Naive B cell (primary cell): Measurements from ENCODE around the gene SLC16A3. TPM values are rescaled to one million over a fixed set of nuclear protein-coding genes. Genes with fewer than 3 reads are reported as not detected.

Experiments
- ATAC-seq, 2 donors: fragments of 150-1000 bp; cut with Tn5 transposase; 2 replicates each; pipeline ENCODE4 v1.10.0; 2021; ENCODE audit warnings: low read depth in 2 of 2, mild to moderate bottlenecking in 2 of 2, moderate library complexity in 2 of 2
- DNase-seq: peaks from one replicate; pipeline ENCODE4 v3.0.0; 2022
- H3K27ac Mint-ChIP-seq, 6 donors: one replicate each; pipeline ENCODE4 v1.8.0; 2020 to 2022; ENCODE audit warnings: mild to moderate bottlenecking in 6 of 6, mixed read lengths in 6 of 6, moderate library complexity in 5 of 6, inconsistent platforms in 2 of 6
- H3K27me3 Mint-ChIP-seq, 3 donors: one replicate each; pipeline ENCODE4 v1.8.0; 2021 to 2022; ENCODE audit warnings: mixed read lengths in 3 of 3, mild to moderate bottlenecking in 1 of 3
- H3K36me3 Mint-ChIP-seq, 2 donors: one replicate each; pipeline ENCODE4 v1.8.0; 2020 to 2022; ENCODE audit warnings: mixed read lengths in 2 of 2, inconsistent platforms in 1 of 2, mild to moderate bottlenecking in 1 of 2
- H3K4me1 Mint-ChIP-seq, 3 donors: one replicate each; pipeline ENCODE4 v1.8.0; 2020 to 2022; ENCODE audit warnings: mixed read lengths in 3 of 3, inconsistent platforms in 1 of 3, mild to moderate bottlenecking in 1 of 3, moderate library complexity in 1 of 3
- H3K4me3 Mint-ChIP-seq, 8 donors: one replicate each; pipeline ENCODE4 v1.8.0; 2020 to 2022; ENCODE audit warnings: mild to moderate bottlenecking in 8 of 8, mixed read lengths in 8 of 8, moderate library complexity in 8 of 8, inconsistent platforms in 2 of 8
- H3K9me3 Mint-ChIP-seq, 7 donors: one replicate each; pipeline ENCODE4 v1.8.0; 2020 to 2022; ENCODE audit warnings: mixed read lengths in 7 of 7, mild to moderate bottlenecking in 5 of 7, inconsistent platforms in 2 of 7, moderate library complexity in 1 of 7
- polyA plus RNA-seq, 6 donors: library from polyadenylated mRNA; unstranded; fragments of 300-500 nt; fragmentation: Illumina TruSeq; gene quantifications; one replicate each; pipeline ENCODE4 v1.2.3, GENCODE V29; 2021; ENCODE audit warnings: low read depth in 6 of 6

SLC16A3 gene
- polyA plus RNA-seq, 6 donors from 2014 or later = 1.9 to 3.6 (median 1.9) TPM

DNA sequence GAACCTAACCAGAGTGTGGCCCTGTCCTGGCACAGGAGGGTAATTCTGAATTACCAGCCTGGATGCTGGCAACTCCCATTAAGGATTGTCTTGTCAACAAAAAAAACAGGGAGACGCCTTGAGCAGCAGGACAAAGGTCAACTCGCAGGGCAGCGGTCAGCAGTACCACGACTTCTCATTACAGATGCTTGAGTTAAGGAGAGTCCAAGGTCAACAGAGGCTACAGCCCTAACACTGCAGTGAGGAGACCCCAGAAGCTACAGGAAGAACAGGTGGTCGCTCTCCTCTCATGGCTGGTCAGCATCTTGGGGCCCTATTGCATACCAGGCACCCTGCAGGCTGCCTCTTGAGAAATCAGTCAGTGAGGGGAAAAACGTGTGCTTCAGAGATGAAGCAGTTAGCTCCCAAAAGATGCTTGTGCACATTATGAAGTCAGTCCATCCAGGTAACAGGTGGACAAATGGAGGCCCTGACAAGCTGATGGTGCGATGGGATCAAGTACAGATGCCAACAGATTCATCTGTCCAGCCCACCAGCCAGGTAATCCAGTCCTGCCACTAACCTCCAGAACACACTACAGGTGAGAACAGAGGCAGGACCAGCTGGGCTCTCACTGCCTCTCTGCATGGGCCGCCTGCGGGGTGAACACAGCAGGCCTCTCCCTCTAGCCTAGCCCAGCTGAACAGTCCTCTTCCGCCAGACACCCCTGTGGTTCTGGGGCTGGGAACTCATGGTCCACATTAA is 40.5 kb downstream of the SLC16A3 start:
- Mint-ChIP-seq H3K4me3 (peak overlapping the region in 5 of 8 donors; percentile 12 to 79 (median 26)), H3K4me1 (peaks cover 36 to 71% (median 68%) of the 10 kb centered on the region in 3 donors), H3K9me3 (no peaks in the 10 kb centered on the region), H3K27me3 (no peaks in the 10 kb centered on the region), H3K36me3 (peaks cover 0 to 6% of the 10 kb centered on the region in 2 donors), H3K27ac (peak overlapping the region in 4 of 6 donors; percentile 59 to 80 (median 68))
- DNase-seq (no peak), ATAC-seq (no peak)

DNA sequence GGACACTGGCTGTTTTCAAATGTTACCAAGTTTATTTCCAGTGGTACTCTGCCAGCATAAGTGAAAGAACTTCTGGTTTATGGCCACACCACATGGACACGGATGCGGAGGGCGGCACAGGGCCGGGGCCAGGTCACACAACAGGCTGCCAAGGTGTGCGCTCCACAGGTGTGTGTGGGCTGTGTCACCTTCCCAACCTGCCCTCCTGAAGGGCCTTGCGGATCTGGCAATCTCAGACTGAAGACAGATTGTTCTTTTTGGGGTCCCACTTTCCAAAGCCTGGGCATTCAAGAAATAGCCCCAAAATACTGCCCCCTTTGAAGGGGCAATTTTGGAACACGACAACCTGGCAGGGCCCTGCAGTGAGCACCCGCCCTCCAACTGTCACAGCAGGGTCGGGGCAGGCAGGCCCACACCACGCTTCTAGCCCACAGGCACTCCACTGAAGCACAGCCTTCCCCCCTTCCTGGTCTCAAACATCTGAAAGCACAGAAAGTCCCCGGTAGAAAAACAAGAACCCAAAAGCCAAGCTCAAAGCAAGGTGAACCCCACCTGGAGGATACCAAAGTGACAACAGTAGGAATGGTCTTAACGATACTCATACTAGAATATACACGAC is 41.1 kb downstream of the SLC16A3 start:
- H3K4me3 Mint-ChIP-seq = peak overlapping the region in 7 of 8 donors; percentile 10 to 97 (median 70)
- peak overlapping the region in 5 of 6 donors; percentile 70 to 89 (median 83) for H3K27ac Mint-ChIP-seq
- H3K36me3 Mint-ChIP-seq = peaks cover 0 to 6% of the 10 kb centered on the region in 2 donors

DNA sequence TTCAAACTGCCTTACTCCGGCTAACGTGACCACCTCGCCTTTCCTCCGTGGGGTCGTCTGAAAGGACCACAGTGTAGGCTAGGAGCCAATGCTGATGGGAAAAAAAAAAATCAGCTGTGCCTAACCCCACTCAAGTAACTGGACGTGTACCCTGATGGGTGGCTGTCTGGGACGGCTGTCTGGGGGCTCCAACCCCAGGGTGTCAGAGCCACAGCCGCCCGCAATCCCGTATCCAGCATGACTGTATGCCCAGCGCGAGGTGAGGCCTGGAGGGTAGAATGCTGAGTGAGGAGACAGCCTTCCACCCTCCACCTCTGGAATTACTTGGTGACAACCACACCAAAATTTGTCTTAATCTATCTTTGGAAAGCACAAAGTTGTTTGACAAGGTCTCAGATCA is 41.8 kb downstream of the SLC16A3 start:
- Mint-ChIP-seq H3K9me3 (no peaks in the 10 kb centered on the region), H3K4me3 (peak overlapping the region in 7 of 8 donors; percentile 9 to 97 (median 64)), H3K27ac (peak overlapping the region; percentile 38 to 89 (median 80)), H3K4me1 (peaks cover 40 to 80% (median 72%) of the 10 kb centered on the region in 3 donors), H3K36me3 (peaks cover 0 to 6% of the 10 kb centered on the region in 2 donors), H3K27me3 (no peaks in the 10 kb centered on the region)
- ATAC-seq (no peak), DNase-seq (no peak)

More for the DNA sequence above, 41.1 kb downstream of the SLC16A3 start:
- Mint-ChIP-seq H3K27me3 (no peaks in the 10 kb centered on the region), H3K9me3 (no peaks in the 10 kb centered on the region), H3K4me1 (peaks cover 38 to 74% (median 70%) of the 10 kb centered on the region in 3 donors)
- DNase-seq = no peak
- no peak for ATAC-seq

DNA sequence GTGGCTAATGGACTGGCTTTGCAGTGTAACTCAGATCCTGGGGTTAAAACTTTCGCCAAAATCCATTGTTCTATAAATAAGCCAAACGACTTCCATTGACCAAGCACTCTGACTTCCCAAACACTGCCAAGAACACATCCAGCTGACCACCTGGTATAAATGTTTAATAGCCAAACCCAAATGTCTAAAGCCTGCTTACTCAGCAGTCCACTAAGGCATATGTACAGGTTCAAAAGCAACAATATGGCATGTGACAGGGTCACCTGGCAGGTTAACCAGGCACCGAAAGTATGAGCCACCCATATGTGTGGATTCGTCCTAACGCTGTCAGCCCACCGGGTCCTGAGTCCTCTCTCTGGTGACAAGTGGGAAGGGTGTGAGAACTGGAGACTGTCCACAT is 42.6 kb downstream of the SLC16A3 start:
- Mint-ChIP-seq H3K36me3 (peaks cover 0 to 6% of the 10 kb centered on the region in 2 donors), H3K4me1 (peaks cover 38 to 73% (median 66%) of the 10 kb centered on the region in 3 donors), H3K27me3 (no peaks in the 10 kb centered on the region), H3K4me3 (peak overlapping the region in 7 of 8 donors; percentile 23 to 97 (median 92)), H3K27ac (peak overlapping the region in 3 of 6 donors; percentile 47 to 92 (median 82)), H3K9me3 (no peaks in the 10 kb centered on the region)
- DNase-seq (no peak), ATAC-seq (no peak)

DNA sequence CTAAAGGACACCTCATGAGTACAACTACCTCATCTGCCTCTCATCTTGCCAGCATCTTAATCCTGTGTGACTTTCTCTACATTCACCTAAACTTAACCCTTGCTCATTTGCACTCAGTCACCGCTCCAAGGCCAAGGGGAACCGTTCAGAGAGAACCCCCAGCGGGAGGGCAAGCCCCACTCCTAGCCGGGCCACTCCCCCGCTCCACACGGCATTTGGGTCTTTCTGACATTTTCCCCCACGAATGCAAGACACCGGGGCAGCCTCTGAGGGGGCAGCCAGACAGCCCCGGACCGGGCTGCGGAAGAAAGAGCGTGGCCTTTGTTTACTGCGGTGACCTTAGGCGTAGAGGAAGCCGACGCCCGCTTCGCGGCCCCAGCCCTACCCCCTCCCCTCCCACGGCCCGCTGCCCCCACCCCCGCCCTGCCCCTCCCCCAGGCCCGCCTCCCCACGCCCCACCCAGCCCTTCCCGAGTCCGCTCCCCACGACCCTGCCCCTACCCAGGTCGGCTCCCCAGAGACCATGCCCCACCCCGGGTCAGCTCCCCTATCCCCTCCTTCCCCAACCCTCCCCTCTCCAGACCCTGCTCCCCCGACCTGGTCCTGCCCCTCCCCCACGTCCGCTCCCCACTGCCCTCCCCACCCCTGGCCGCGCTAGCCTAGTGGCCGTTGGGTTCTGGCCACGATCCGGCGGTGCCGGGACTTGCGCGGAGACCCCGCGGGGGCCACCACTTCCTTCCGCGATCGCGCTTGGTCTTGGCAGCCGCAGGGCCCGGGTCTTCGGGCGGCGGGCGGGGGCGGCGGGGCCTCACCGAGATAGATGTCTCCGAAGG is 43.9 kb downstream of the SLC16A3 start:
- Mint-ChIP-seq H3K4me3 (peak overlapping the region; percentile 77 to 99 (median 94)), H3K9me3 (no peaks in the 10 kb centered on the region), H3K27me3 (peaks cover 0 to 6% (median 5%) of the 10 kb centered on the region in 3 donors), H3K4me1 (peaks cover 34 to 61% (median 54%) of the 10 kb centered on the region in 3 donors), H3K36me3 (peaks cover 0 to 6% of the 10 kb centered on the region in 2 donors), H3K27ac (peak overlapping the region; percentile 92 to 99 (median 98))
- DNase-seq = peak; percentile 54
- peak; percentile 26 to 33 for ATAC-seq

DNA sequence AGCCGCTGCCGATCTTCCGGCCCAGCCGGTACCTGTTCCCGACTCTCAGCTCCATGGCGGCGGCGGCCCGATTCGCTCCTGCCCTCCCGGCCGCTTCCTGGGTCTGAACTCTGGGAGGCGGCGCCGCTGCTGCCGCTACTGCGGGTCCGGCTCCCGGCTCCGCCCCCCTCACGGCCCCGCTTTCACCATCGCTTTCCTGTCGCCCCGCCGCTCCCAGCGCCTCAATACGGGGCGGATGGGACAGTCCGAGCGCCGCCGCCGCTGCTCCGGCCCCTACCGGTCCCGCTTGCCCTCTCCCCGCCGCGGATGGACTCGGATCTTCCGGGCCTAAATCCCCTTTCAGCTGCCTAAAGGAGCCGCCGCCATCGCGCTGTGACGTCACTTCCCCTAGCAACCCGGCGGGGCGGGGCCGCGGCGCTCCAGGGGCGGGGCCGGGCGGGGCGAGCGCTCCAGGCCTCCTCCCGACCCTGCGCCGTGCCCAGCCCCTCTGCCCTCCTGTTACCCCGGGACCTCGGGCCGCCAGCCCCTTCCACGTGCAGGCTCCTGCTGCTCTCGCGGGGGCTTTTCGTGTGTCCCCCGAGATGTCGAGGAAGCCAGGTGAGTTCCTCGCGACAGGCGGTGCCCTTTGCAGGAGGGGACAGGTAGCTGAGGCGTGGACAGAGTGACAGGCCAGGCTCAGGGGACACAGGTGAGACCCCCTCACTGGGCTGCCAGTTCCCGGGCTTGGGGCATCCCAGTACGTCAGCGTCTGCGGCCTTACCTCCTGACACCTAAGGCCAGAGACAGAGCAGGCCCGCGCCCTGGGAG is 44.7 kb downstream of the SLC16A3 start, which contains the start of gene CSNK1D:
Gene CSNK1D, minus strand, starts transcription at position 374 of the 807 bp plus-strand sequence. Its CDS starts 319 bp downstream, at position 55.
- peak; percentile 80 to 82 for ATAC-seq
- DNase-seq = peak; percentile 91
- H3K27ac Mint-ChIP-seq = peak within 1 kb of the TSS; percentile 98 to 99 (median 99)
- no peaks in the 10 kb centered on the region for H3K9me3 Mint-ChIP-seq
- H3K4me3 Mint-ChIP-seq = peak within 1 kb of the TSS; percentile 77 to 99 (median 94)
- peaks cover 32 to 53% (median 46%) of the 10 kb centered on the region in 3 donors for H3K4me1 Mint-ChIP-seq
- peaks cover 0 to 6% of the 10 kb centered on the region in 2 donors for H3K36me3 Mint-ChIP-seq
- H3K27me3 Mint-ChIP-seq = peaks cover 3 to 6% (median 5%) of the 10 kb centered on the region in 3 donors

DNA sequence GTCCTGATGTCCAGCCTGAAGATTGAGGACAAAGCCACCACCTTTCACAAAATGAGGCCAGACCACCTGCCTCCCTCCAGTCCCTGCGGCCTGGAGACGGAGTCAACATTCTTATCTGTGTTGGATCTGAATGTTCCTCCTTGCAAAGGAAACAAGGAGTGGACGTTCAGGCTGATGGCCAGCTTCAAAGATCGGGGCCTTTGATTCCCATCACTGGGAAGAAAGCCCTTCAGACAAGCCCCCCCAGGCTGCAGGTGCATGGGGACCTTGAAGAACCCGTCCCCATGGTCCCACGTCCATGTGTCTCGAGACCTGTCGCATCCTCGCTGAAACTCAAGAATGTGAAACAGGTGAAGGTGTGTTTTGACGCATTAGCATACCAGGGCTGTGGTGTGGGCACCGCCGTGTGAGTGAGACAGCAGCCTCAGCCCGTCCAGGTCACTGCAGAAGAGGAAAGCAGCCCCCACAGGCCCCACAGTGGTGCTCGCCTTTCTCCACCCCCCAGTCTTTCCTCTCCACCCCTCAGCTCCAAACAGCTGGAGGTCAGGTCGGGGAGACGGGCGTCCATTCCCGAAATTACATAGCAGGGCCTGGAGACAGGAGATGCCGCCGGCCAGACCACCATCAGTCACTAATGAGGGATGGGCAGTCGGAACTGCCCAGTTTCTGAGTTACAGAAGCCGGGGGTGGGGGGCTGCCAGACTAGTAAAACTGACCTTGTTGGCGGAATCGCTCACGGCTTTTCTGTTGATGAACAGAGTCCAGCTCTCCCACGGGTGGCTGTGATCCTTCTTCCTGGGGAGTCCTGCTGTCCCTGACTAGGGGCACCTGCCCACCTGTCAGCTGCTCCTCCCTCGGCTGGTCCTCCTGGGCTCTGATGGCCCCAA is 45.5 kb downstream of the SLC16A3 start:
- Mint-ChIP-seq H3K27me3 (peaks cover 3 to 6% (median 5%) of the 10 kb centered on the region in 3 donors), H3K4me3 (peak overlapping the region; percentile 42 to 93 (median 78)), H3K9me3 (no peaks in the 10 kb centered on the region), H3K27ac (peak overlapping the region in 5 of 6 donors; percentile 84 to 99 (median 89)), H3K4me1 (peaks cover 28 to 45% (median 37%) of the 10 kb centered on the region in 3 donors), H3K36me3 (peaks cover 0 to 6% of the 10 kb centered on the region in 2 donors)
- DNase-seq (no peak), ATAC-seq (no peak)

DNA sequence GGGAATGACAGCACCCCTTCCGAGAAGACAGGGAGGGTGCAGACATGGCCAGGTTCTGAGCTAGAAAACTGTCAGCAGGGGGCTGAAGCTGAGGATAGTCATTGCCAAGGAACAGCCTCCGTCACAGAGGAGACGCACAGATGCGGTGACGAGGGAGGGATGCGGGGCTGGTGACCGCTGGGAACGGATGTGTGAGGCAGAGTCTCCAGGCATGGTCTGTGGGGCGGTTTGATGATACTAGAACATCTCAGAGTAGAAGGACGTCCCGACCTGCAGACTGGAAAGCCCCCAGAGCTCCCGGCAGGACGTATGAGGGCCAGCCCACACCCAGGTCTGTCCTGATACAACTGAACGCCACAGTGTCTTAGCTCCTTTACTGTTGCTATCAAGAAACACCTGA is 46.5 kb downstream of the SLC16A3 start:
- Mint-ChIP-seq H3K27me3 (peaks cover 3 to 6% (median 5%) of the 10 kb centered on the region in 3 donors), H3K27ac (peak overlapping the region in 3 of 6 donors; percentile 17 to 89 (median 74)), H3K36me3 (peaks cover 0 to 6% of the 10 kb centered on the region in 2 donors), H3K4me1 (peaks cover 20 to 35% (median 28%) of the 10 kb centered on the region in 3 donors), H3K9me3 (no peaks in the 10 kb centered on the region), H3K4me3 (peak overlapping the region in 2 of 8 donors; percentile 64 to 78)
- DNase-seq (no peak), ATAC-seq (no peak)

DNA sequence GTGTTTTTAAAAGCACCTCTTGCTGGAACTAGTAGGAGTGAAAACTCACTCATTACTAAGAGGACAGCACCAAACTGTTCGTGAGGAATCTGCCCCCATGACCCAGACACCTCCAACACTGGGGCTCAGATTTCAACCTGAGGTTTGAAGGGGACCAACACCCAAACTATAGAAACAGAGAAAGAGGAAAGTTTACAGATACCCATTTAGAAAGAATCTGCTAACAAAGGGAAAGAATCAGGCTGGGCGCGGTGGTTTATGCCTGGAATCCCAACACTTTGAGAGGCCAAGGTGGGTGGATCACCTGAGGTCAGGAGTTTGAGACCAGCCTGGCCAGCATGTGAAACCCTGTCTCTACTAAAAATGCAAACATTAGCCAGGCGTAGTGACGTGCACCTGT is 48.1 kb downstream of the SLC16A3 start:
- H3K36me3 Mint-ChIP-seq = peaks cover 0 to 6% of the 10 kb centered on the region in 2 donors
- H3K9me3 Mint-ChIP-seq = no peaks in the 10 kb centered on the region
- H3K4me1 Mint-ChIP-seq = peaks cover 13 to 20% (median 19%) of the 10 kb centered on the region in 3 donors
- H3K4me3 Mint-ChIP-seq = no peak overlapping the region
- ATAC-seq (no peak), DNase-seq (no peak)
- peak overlapping the region in 1 of 6 donors; percentile 47 for H3K27ac Mint-ChIP-seq
- H3K27me3 Mint-ChIP-seq = peaks cover 3 to 6% (median 5%) of the 10 kb centered on the region in 3 donors

DNA sequence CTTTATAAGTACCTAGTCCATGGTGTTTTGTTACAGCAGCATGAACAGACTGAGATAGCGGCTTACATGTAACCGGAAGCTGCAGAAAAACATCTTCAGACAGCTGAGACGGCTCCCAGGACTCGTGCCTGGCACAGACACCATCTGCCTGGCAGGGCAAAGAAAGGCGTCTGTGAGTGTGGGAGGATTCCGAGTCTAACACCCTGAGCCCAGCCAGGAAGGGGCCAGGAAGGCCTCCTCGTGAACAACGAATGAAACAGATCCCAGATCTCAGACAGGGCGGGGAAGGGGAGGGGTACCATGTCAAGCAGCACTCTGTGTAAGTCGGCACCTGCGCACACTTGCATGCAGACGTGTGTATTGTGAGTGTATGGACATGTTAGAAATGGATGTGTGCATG is 49.0 kb downstream of the SLC16A3 start:
- no peaks in the 10 kb centered on the region for H3K9me3 Mint-ChIP-seq
- H3K4me3 Mint-ChIP-seq = no peak overlapping the region
- H3K4me1 Mint-ChIP-seq = peaks cover 5 to 15% (median 12%) of the 10 kb centered on the region in 3 donors
- no peaks in the 10 kb centered on the region for H3K36me3 Mint-ChIP-seq
- peaks cover 3 to 6% (median 5%) of the 10 kb centered on the region in 3 donors for H3K27me3 Mint-ChIP-seq
- no peak overlapping the region for H3K27ac Mint-ChIP-seq
- no peak for DNase-seq
- no peak for ATAC-seq

DNA sequence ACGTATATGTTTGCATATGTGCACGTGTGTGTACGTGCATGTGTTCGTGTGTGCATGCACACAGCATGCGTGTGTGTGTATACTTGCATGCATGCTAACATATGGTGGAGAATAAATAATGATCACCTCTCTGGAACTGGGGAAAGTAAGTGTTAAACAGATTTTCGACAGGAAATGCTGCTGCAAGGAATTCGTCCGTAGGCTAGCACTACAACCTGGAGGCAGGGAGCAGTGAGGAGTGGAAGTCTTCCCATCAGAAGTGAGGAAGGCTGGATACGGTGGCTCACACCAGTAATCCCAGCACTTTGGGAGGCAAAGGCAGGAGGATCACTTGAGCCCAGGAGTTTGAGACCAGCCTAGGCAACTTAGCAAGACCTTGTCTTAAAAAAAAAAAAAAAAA is 49.5 kb downstream of the SLC16A3 start:
- peak overlapping the region in 1 of 6 donors; percentile 21 for H3K27ac Mint-ChIP-seq
- H3K4me3 Mint-ChIP-seq = peak overlapping the region in 1 of 8 donors; percentile 33
- H3K36me3 Mint-ChIP-seq = no peaks in the 10 kb centered on the region
- DNase-seq (no peak), ATAC-seq (no peak)
- H3K9me3 Mint-ChIP-seq = no peaks in the 10 kb centered on the region
- H3K27me3 Mint-ChIP-seq = peaks cover 3 to 6% (median 5%) of the 10 kb centered on the region in 3 donors
- H3K4me1 Mint-ChIP-seq = peaks cover 5 to 15% (median 12%) of the 10 kb centered on the region in 3 donors
